LNCAP (cell line): ENCODE data around the gene NXPH1.

ENCODE experiments used
- CTCF ChIP-seq: fragments of 450-650 bp; IDR thresholded peaks from 2 replicates; pipeline ENCODE4 v1.5.1; 2017; ENCODE audit warnings: mild to moderate bottlenecking

Gene NXPH1

DNA sequence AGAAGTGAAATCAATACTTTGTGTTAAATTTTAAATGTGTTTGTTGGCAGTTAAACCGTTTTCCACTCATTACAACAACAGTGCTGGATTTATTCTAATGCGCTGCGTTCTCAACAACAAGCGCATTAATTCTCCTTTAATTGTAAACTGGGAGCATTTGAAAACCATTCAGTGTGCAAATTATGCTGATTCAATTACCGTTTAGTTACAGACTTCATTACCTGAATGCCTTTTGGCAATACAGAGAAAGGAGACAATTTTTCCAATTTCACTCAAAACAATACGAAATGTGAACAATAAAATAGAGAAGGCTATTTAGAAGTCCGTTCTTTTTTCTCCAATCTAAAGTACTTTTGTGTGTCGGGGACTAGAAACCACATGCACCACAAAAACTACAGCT lies 4.2 kb downstream of the NXPH1 start:
- no peak for TF ChIP-seq CTCF

DNA sequence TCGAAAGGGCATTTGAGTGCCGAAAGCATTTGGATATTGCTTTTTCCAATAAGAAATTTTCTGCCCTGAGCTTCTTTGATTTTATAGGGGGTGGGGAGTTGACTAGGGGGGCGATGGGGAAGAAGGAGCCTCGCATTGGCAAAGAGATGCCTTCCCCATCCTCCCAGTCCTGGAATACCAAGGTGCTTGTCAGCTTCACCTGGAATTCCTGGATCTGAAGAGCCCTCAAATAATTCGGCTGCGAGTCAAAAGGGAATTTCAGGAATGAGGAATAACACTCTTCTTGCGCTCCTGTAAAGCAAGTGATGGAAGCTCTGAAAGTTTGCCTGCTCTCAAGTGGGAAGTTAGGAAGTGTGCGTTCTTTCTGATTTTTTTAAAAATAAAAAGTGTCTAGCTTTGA lies 7.3 kb downstream of the NXPH1 start:
- TF ChIP-seq CTCF, result no peak

GRCh38 chr7:8441106-8441965 lies 7.9 kb downstream of the NXPH1 start:
- TF ChIP-seq CTCF, result no peak

GRCh38 chr7:8442051-8442813 lies 8.8 kb downstream of the NXPH1 start:
- no peak for TF ChIP-seq CTCF

DNA sequence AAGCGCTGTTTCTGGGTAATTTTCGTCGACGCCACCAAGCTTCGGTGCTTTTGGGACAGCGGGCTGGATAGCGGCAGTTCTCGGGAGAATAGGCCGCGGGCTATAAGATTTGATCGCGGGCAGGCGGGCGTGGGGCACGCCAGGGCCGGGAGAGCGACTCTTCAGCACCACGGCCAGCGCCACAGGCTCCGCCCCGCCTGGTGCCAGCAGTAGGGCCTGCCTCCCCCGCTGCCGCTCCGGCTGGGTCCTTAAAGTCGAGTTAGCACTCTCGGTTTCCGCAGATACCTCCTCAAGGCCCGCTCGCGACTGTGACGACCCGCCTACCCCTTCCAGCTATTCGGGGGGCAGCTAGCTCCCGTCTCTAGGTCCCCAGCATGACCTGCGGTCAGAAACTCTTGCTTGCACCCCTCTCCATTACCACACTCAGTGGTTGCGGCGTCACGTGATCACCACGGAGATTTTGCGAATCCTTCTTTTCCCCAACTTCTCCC lies 9.4 kb downstream of the NXPH1 start:
- TF ChIP-seq CTCF, result no peak

DNA sequence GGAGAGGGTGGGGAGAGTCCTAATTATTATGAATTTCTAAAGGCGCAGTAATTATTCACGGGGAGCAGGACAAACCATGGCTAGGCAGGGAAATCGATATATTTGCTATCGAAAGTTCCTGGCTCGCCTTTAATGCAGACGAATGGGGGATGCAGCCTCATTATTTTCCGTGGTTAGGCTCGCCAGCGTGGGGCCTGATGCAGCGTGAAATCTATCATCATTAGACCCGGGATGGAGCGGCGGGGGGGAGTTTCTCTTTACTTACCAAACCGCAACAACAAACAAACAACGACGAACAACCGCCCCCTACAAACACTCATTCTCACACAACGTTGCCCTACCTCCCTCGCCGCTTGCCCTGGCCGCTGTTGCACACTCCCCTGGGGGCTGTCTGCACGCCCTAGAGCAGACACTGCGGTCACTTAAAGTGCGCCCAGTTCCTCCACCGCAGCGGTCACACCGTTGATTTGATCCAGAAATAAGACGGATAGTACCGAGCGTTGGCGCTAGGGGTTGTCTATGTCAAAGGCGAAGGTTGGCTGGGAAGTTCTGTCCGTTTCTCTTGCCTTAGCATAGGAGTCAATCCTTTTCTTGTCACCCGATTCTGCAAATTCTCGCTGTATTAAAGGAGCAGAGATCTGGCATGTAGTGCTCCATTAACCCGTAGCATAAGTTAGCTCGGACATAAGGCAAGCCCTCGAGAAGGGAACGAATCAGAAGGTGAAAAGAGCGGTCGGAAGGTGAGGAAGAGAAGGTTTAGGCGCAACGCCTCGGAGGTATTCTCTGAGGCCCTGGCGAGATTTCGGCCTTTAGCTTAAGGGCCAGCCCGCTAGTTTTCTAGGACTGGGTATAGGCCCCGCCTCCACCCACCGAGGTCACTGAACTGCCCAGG lies 10.4 kb downstream of the NXPH1 start:
- TF ChIP-seq CTCF, result no peak

- TF ChIP-seq CTCF, result no peak
Observed at GRCh38 chr7:8444468-8444769, 11.0 kb downstream of the NXPH1 start.
